Measurements from ENCODE around the gene COPB1.
A peak's percentile ranks its signal among the peaks of the same experiment; 100 is the strongest.
"Not testable (repeated sequence)": the region's sequence is repeated elsewhere in the genome, so short reads cannot be mapped to it uniquely, and the experiment has no call there.

The COPB1 gene

GRCh38 chr11:14499560-14500180, at the start of gene COPB1:
TSS of gene COPB1 (minus strand) at chr11:14499811. CDS start at chr11:14498928, 883 bp downstream.
- DNase-seq (ENCODE audit: low read depth in 2 of 2) = peak; percentile 87 to 89

- DNase-seq (ENCODE audit: low read depth in 2 of 2) = no peak
Measured at GRCh38 chr11:14547440-14547839, 47.8 kb upstream of the COPB1 start.

GRCh38 chr11:14546672-14547071, 47.1 kb upstream of the COPB1 start:
- DNase-seq (ENCODE audit: low read depth in 2 of 2) = no peak

GRCh38 chr11:14544611-14545010, 45.0 kb upstream of the COPB1 start:
- DNase-seq (ENCODE audit: low read depth in 2 of 2) = no peak

DNA sequence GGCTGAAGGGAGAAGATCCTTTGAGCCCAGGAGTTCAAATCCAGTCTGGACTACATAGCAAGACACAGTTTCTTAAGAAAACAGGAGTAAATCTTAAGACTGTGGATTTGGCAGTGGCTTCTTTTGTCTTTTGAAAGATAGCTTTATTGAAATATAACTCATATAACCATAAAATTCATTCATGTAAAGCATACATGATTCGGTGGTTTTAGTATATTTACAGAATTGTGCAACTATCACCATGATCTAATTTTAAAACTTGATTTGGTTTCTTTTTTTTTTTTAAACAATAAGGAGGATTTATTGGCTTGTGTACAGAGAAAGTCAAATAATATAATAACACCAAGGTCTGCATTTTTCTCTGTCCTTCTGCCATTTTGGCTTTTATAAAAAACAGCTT, 43.6 kb upstream of the COPB1 start:
- DNase-seq (ENCODE audit: low read depth in 2 of 2) = no peak

- DNase-seq (ENCODE audit: low read depth in 2 of 2) = no peak
Measured at GRCh38 chr11:14542324-14542723, 42.7 kb upstream of the COPB1 start.

DNA sequence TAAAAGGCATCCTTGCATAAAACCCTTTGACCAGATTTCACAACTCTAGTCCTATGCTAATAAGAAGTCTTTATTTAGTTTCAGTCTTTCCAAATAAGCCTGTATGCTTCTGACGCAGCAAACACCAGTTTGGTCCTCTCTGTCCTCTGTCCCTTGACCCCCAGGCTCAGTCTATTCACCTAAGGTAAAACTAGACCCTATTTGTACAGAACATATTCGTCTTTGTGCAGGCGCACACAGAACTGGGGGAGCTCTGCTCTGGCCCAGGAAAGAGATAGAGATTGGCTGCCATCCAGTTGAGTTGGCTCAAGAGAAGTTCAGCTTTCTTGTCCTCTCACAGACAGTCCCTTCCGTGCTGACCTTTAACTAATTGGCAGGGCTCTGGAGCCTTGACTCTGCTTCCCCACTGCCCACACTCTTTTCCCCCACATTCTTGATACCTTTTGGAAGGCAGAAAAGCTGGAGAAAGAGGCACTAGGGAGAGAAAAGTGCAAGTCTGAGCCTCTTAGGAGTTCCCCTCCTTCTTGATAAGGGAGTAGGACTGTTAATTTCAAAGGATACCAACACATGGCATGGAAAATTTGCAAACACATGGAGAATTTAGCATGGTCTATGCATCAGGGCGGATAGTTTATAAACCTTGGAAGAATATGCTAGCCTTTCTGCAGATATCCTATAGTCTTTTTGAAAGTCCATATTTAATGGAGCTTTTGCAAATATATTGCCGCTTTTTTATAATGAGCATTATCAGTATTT, 41.8 kb upstream of the COPB1 start:
- DNase-seq (ENCODE audit: low read depth in 2 of 2) = no peak

GRCh38 chr11:14539982-14540421, 40.4 kb upstream of the COPB1 start:
- DNase-seq (ENCODE audit: low read depth in 2 of 2) = no peak

GRCh38 chr11:14538926-14539554, 39.4 kb upstream of the COPB1 start:
- DNase-seq (ENCODE audit: low read depth in 2 of 2) = no peak

DNA sequence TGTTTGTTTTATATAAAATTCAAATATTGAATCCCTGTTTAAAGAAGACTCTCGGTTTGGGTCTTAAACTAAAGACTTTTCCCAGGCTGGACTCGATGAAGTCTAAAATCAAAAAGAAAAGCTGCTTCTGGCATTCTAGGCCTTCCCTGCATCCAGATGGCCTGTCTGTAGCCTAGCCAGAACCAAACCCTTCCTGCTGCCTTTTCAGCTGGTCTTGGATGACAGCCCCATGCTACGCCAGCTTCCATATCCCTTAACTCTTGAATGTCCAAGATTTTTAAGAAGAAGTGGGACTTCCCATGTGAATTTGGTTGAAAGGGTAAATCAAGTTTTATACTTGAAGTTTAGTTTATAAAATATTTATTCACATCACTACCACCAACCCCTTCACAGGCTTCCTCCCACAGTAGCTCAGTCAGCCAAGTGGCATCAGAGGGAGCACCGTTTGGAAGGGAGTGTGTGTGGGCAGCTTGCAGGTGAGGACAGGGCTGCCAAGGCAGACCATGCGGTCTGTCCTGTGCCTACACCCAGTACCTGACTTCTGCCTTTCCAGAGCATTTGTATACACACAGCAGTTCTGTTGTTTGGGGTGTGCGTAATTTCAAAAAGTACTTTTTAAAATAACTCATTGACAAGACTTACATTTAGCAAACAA, 38.8 kb upstream of the COPB1 start:
- no peak for DNase-seq (ENCODE audit: low read depth in 2 of 2)

GRCh38 chr11:14537134-14537599, 37.6 kb upstream of the COPB1 start:
- DNase-seq (ENCODE audit: low read depth in 2 of 2) = peak in 1 of 2 donors; percentile 33

GRCh38 chr11:14535166-14535565, 35.6 kb upstream of the COPB1 start:
- DNase-seq (ENCODE audit: low read depth in 2 of 2) = not testable (repeated sequence)

DNA sequence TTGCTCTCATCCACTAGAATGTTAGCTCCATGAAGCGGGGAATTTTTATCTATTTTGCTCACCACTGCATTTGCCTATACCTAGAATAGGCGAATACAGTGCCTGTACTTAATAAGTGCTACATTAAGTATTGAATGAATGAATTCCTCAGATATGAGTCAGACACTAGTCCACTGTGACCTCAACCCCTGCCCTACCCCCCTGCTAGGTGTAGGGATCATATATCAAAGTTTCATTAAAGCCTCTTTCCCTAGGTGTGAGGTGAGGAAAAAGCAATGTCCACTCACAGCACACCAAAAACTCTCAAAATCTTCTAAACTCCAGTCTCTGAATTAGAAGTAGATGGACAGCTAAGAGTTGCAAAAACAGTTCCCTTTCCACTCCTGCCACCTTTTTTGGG, 30.3 kb upstream of the COPB1 start:
- no peak for DNase-seq (ENCODE audit: low read depth in 2 of 2)

DNA sequence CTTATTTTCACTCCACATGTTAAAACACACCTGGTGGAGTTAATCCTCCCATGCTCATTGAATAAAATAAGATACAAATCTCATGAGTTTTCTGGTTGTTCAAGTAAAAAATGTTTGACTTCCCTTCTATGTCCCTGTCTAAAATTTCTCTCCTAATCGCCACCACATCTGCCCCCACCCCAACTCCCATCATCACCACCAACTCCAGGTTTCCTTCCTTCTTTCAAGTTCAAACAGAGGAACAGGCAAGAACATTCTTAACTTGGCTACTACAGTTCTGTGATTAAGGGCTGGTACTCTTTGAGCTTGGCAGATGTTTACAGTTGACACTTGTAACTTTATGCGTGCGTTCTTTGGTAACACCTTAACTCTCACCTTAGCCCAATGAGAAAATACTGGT, 29.7 kb upstream of the COPB1 start:
- DNase-seq (ENCODE audit: low read depth in 2 of 2) = no peak

- DNase-seq (ENCODE audit: low read depth in 2 of 2) = no peak
Measured at GRCh38 chr11:14522801-14523200, 23.2 kb upstream of the COPB1 start.

DNA sequence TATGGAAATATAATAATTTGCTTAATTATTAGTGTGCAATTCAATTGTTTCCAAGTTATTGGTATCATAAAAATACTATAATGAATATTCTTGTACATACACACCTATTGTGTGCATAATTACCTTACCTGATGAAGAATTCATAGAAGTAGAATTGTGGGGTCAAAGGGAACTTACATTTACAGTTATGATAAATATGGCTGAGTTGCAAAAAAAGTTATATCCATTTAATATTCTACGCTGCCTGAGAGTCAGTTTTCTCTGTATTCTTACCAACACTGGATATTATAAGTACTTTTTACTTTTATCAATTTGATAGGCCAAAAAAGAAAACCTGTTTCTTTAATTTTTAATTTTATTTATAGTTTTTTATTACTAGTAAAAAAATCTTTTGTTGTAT, 22.6 kb upstream of the COPB1 start:
- DNase-seq (ENCODE audit: low read depth in 2 of 2) = no peak

DNA sequence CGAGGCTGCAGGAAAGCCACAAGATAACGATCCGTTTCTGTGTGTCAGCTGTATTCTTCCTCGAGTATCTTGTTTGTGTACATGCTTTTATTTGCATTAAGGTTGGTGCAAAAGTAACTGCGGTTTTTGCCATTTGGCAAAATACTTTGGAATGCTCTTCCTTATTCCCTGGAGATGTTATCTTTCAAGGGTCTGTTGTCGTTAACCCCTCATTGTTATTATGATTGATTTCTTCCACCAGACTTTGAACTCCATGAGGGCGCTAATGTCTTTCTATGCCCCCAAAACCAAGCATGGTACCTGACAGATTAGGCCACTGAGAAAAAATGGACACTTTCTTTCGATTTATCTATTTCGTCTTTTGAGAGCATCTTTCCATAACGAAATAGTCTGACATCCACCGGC, 21.1 kb upstream of the COPB1 start:
- no peak for DNase-seq (ENCODE audit: low read depth in 2 of 2)

- peak; percentile 89 to 90 for DNase-seq (ENCODE audit: low read depth in 2 of 2)
Measured at GRCh38 chr11:14519917-14520746, 20.5 kb upstream of the COPB1 start, which contains the start of gene PSMA1. TSS of gene PSMA1 (minus strand) at chr11:14520386. CDS start at chr11:14520299, 87 bp downstream.

GRCh38 chr11:14519597-14519916, 19.9 kb upstream of the COPB1 start:
- peak in 1 of 2 donors; percentile 22 for DNase-seq (ENCODE audit: low read depth in 2 of 2)

- DNase-seq (ENCODE audit: low read depth in 2 of 2) = no peak
Measured at GRCh38 chr11:14518820-14519219, 19.2 kb upstream of the COPB1 start.

- no peak for DNase-seq (ENCODE audit: low read depth in 2 of 2)
Measured at GRCh38 chr11:14513800-14514199, 14.2 kb upstream of the COPB1 start.

All from stimulated activated CD4-positive, alpha-beta T cell treated with anti-CD3 and anti-CD28 coated beads, Interleukin-15, amount 100 ng/mL, for 48 hours (primary cell).